ENCODE data around the gene IGSF5.
"Not testable (repeated sequence)": the region's sequence is repeated elsewhere in the genome, so short reads cannot be mapped to it uniquely, and the experiment has no call there.

IGSF5 gene

GRCh38 chr21:39738566-39738965 is 6.4 kb upstream of the IGSF5 start:
- no peak for DNase-seq (ENCODE audit: low read depth in 2 of 2)

- not testable (repeated sequence) for DNase-seq (ENCODE audit: low read depth in 2 of 2)
Observed at GRCh38 chr21:39739531-39739930, 5.5 kb upstream of the IGSF5 start.

GRCh38 chr21:39742561-39742960 is 2.4 kb upstream of the IGSF5 start:
- DNase-seq (ENCODE audit: low read depth in 2 of 2): not testable (repeated sequence)

- DNase-seq (ENCODE audit: low read depth in 2 of 2): not testable (repeated sequence)
Observed at GRCh38 chr21:39745332-39745731, 349 bp downstream of the IGSF5 start.

GRCh38 chr21:39750670-39751069 is 5.7 kb downstream of the IGSF5 start:
- DNase-seq (ENCODE audit: low read depth in 2 of 2): no peak

GRCh38 chr21:39754811-39755210 is 9.8 kb downstream of the IGSF5 start:
- no peak for DNase-seq (ENCODE audit: low read depth in 2 of 2)

GRCh38 chr21:39756285-39756684 is 11.3 kb downstream of the IGSF5 start:
- DNase-seq (ENCODE audit: low read depth in 2 of 2): no peak

- DNase-seq (ENCODE audit: low read depth in 2 of 2): no peak
Observed at GRCh38 chr21:39763272-39763970, 18.4 kb downstream of the IGSF5 start.

- DNase-seq (ENCODE audit: low read depth in 2 of 2): no peak
Observed at GRCh38 chr21:39774227-39774626, 29.2 kb downstream of the IGSF5 start.

- no peak for DNase-seq (ENCODE audit: low read depth in 2 of 2)
Observed at GRCh38 chr21:39775816-39776215, 30.8 kb downstream of the IGSF5 start.

GRCh38 chr21:39776589-39776988 is 31.6 kb downstream of the IGSF5 start:
- no peak for DNase-seq (ENCODE audit: low read depth in 2 of 2)

- no peak for DNase-seq (ENCODE audit: low read depth in 2 of 2)
Observed at GRCh38 chr21:39781331-39781730, 36.3 kb downstream of the IGSF5 start.

GRCh38 chr21:39788383-39788782 is 43.4 kb downstream of the IGSF5 start:
- DNase-seq (ENCODE audit: low read depth in 2 of 2): no peak

GRCh38 chr21:39796466-39796865 is 51.5 kb downstream of the IGSF5 start:
- no peak for DNase-seq (ENCODE audit: low read depth in 2 of 2)

GRCh38 chr21:39799178-39799577 is 54.2 kb downstream of the IGSF5 start:
- DNase-seq (ENCODE audit: low read depth in 2 of 2): no peak

GRCh38 chr21:39800311-39800710 is 55.3 kb downstream of the IGSF5 start:
- no peak for DNase-seq (ENCODE audit: low read depth in 2 of 2)

GRCh38 chr21:39802217-39802616 is 57.2 kb downstream of the IGSF5 start:
- no peak for DNase-seq (ENCODE audit: low read depth in 2 of 2)

- DNase-seq (ENCODE audit: low read depth in 2 of 2): no peak
Observed at GRCh38 chr21:39803393-39803792, 58.4 kb downstream of the IGSF5 start.

- no peak for DNase-seq (ENCODE audit: low read depth in 2 of 2)
Observed at GRCh38 chr21:39804240-39804639, 59.3 kb downstream of the IGSF5 start.

GRCh38 chr21:39805983-39806382 is 61.0 kb downstream of the IGSF5 start:
- no peak for DNase-seq (ENCODE audit: low read depth in 2 of 2)

GRCh38 chr21:39807738-39808137 is 62.8 kb downstream of the IGSF5 start:
- no peak for DNase-seq (ENCODE audit: low read depth in 2 of 2)

GRCh38 chr21:39809936-39810335 is 65.0 kb downstream of the IGSF5 start:
- DNase-seq (ENCODE audit: low read depth in 2 of 2): no peak

GRCh38 chr21:39812983-39813382 is 68.0 kb downstream of the IGSF5 start:
- DNase-seq (ENCODE audit: low read depth in 2 of 2): no peak

- no peak for DNase-seq (ENCODE audit: low read depth in 2 of 2)
Observed at GRCh38 chr21:39818557-39818956, 73.6 kb downstream of the IGSF5 start.

Measured in stimulated activated CD8-positive, alpha-beta memory T cell treated with anti-CD3 and anti-CD28 coated beads, Interleukin-15, amount 100 ng/mL, for 4 hours (primary cell).